Activated CD8-positive, alpha-beta T cell treated with anti-CD3 and anti-CD28 coated beads for 36 hours (primary cell): Measurements from ENCODE around the gene DSE. TPM values are rescaled to one million over a fixed set of nuclear protein-coding genes. Genes with fewer than 3 reads are reported as not detected.

Experiments used
- ATAC-seq: fragments of 200-7000 bp; cut with Tn5 transposase; one replicate; pipeline ENCODE4 v1.10.0; 2021; ENCODE audit warnings: mild to moderate bottlenecking, moderate library complexity
- CTCF ChIA-PET: fragments of 350-600 bp; sonication (Branson Sonifier 250); formaldehyde crosslinking; loops from one replicate; lab custom pipeline; 2021; ENCODE audit warnings: antibody characterized with exemption; lab: Charles Lee
- POLR2A ChIA-PET: fragments of 350-600 bp; sonication (Branson Sonifier 250); formaldehyde crosslinking; loops from one replicate; lab custom pipeline; 2021; ENCODE audit warnings: antibody characterized with exemption; lab: Charles Lee
- DNase-seq: peaks from one replicate; pipeline ENCODE4 v3.0.0-alpha.2; 2020
- H3K27ac Mint-ChIP-seq: one replicate; pipeline ENCODE4 v1.8.0; 2021; ENCODE audit warnings: mild to moderate bottlenecking, mixed read lengths
- H3K27me3 Mint-ChIP-seq: one replicate; pipeline ENCODE4 v1.8.0; 2021; ENCODE audit warnings: mixed read lengths
- H3K36me3 Mint-ChIP-seq: one replicate; pipeline ENCODE4 v1.8.0; 2021; ENCODE audit warnings: low read depth, mixed read lengths
- H3K4me1 Mint-ChIP-seq: one replicate; pipeline ENCODE4 v1.8.0; 2021; ENCODE audit warnings: low read depth, mixed read lengths
- H3K4me3 Mint-ChIP-seq: one replicate; pipeline ENCODE4 v1.8.0; 2021; ENCODE audit warnings: mild to moderate bottlenecking, moderate library complexity, mixed read lengths
- H3K9me3 Mint-ChIP-seq: one replicate; pipeline ENCODE4 v1.8.0; 2021; ENCODE audit warnings: mixed read lengths
- intact Hi-C: fragments of 100-400 bp; cut with micrococcal nuclease; formaldehyde crosslinking; loops from one replicate; pipeline ENCODE4 v1.10.0; 2022
- total RNA-seq, 2 experiments: library from RNA; stranded (reverse); gene quantifications; one replicate each; pipeline ENCODE4 v1.2.3, GENCODE V29; 2021
- TF ChIP-seq, protein P1 (sequence below): fragments of 200-600 bp; IDR thresholded peaks from one replicate; pipeline ENCODE4 v1.8.0; 2022; ENCODE audit warnings: antibody characterized with exemption, mild to moderate bottlenecking

DSE gene
- total RNA-seq, 2 experiments from 2014 or later: 5.3 to 5.4 TPM

DNA sequence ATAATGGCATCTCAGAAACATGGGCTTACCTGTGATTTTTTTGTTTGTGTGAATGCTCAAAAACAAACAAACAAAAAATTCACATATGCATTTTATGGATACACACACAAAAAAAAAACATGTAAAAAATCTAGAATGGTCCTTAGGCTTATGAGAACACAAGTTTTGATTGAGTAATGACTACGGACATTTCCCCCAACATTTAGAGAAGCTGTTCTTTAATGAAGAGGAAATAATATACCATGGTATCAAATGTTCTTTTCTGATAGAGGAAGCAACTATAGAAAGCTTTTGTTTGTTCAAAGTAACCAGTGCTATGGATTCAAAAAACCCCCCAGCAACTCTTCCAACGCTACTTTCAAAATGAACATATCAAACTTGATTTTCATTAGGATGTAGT lies 81.8 kb downstream of the DSE start:
- ATAC-seq: no peak
- ChIA-PET CTCF (interaction anchor here (1.1 to 1.6 kb wide), 2 partner anchors 23 to 81 kb away, joined by 3 read pairs; no protein-coding TSS in a partner anchor), POLR2A (no interaction called here)
- H3K27me3 Mint-ChIP-seq: peaks cover 11% of the 10 kb centered on the region
- TF ChIP-seq, protein P1, sequence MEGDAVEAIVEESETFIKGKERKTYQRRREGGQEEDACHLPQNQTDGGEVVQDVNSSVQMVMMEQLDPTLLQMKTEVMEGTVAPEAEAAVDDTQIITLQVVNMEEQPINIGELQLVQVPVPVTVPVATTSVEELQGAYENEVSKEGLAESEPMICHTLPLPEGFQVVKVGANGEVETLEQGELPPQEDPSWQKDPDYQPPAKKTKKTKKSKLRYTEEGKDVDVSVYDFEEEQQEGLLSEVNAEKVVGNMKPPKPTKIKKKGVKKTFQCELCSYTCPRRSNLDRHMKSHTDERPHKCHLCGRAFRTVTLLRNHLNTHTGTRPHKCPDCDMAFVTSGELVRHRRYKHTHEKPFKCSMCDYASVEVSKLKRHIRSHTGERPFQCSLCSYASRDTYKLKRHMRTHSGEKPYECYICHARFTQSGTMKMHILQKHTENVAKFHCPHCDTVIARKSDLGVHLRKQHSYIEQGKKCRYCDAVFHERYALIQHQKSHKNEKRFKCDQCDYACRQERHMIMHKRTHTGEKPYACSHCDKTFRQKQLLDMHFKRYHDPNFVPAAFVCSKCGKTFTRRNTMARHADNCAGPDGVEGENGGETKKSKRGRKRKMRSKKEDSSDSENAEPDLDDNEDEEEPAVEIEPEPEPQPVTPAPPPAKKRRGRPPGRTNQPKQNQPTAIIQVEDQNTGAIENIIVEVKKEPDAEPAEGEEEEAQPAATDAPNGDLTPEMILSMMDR: no peak
- no peak for DNase-seq
- no peak overlapping the region for H3K27ac Mint-ChIP-seq
- peaks cover 19% of the 10 kb centered on the region for H3K4me1 Mint-ChIP-seq
- intact Hi-C loops: no loop called here
- no peaks in the 10 kb centered on the region for H3K36me3 Mint-ChIP-seq
- no peaks in the 10 kb centered on the region for H3K9me3 Mint-ChIP-seq
- no peak overlapping the region for H3K4me3 Mint-ChIP-seq

DNA sequence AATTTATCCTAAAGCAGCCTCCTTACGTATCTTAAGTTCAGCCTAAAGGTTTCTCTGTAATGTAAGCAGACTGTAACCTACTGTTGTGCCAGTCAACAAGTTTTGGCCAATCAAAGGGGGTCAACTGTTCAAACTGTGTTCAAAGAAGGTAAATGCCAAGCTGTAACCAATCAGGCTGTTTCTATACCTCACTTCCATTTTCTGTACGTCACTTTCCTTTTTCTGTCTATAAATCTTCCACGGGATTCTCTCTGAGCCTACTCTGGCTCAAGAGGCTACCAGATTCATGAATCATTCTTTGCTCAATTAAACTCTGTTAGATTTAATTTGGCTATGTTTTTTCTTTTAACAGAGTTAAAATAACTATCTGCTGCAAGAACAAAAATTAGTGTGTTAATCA lies 85.4 kb downstream of the DSE start:
- ChIA-PET POLR2A (no interaction called here), CTCF (no interaction called here)
- intact Hi-C loops: no loop called here
- H3K9me3 Mint-ChIP-seq: no peaks in the 10 kb centered on the region
- no peak overlapping the region for H3K4me3 Mint-ChIP-seq
- no peaks in the 10 kb centered on the region for H3K36me3 Mint-ChIP-seq
- no peak for ATAC-seq
- H3K27ac Mint-ChIP-seq: no peak overlapping the region
- peaks cover 15% of the 10 kb centered on the region for H3K4me1 Mint-ChIP-seq
- TF ChIP-seq, protein P1: no peak
- peaks cover 17% of the 10 kb centered on the region for H3K27me3 Mint-ChIP-seq
- DNase-seq: no peak

DNA sequence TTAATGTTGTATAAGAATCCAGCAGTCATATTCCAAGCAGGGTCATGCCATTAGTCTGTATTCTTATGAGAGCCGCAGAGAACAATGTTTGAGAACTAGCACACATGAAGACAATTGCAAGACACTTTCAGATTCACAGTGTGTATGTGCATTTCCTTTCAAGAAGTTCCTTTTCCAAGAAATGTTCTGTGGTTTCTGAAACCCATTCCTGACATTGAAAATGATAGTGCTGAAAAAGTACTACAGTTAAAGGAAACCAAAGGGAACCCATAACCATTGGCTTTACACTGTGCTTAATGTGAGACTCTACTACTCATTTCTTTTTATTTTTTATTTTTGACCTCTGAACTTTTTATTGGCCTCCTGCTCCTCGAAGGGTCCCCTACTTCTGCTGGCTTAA lies 86.2 kb downstream of the DSE start:
- ChIA-PET POLR2A (no interaction called here), CTCF (no interaction called here)
- H3K27me3 Mint-ChIP-seq: peaks cover 21% of the 10 kb centered on the region
- H3K36me3 Mint-ChIP-seq: no peaks in the 10 kb centered on the region
- no peak for DNase-seq
- TF ChIP-seq, protein P1: no peak
- no peak for ATAC-seq
- H3K27ac Mint-ChIP-seq: no peak overlapping the region
- no peaks in the 10 kb centered on the region for H3K9me3 Mint-ChIP-seq
- H3K4me3 Mint-ChIP-seq: no peak overlapping the region
- intact Hi-C loops: no loop called here
- peaks cover 17% of the 10 kb centered on the region for H3K4me1 Mint-ChIP-seq

DNA sequence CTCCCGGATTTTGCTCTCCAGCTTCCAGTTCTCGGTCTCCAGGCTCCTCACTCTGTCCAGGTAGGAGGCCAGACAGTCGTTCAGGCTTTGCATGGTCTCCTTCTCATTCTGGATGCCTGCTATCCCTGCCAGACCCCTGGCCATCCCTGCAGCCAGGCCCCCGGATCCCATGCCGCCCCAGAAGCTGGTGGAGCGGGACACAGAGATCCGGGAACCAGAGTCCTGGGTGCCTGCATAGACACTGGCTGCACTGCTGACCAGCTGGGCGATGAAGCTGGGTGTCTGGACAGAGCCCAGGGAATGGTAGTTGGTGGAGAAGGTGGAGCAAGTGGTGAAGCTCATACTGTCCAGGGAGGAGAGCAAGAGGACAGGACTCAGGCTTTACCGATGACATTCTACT lies 87.5 kb downstream of the DSE start:
- intact Hi-C loops: no loop called here
- peaks cover 19% of the 10 kb centered on the region for H3K4me1 Mint-ChIP-seq
- H3K36me3 Mint-ChIP-seq: no peaks in the 10 kb centered on the region
- ATAC-seq: no peak
- H3K27ac Mint-ChIP-seq: no peak overlapping the region
- TF ChIP-seq, protein P1: no peak
- POLR2A ChIA-PET: no interaction called here
- H3K27me3 Mint-ChIP-seq: peaks cover 24% of the 10 kb centered on the region
- no peak for DNase-seq
- CTCF ChIA-PET: interaction anchor here (1.4 kb wide), 1 partner anchor 171 kb away, joined by 5 read pairs; no protein-coding TSS in a partner anchor
- no peak overlapping the region for H3K4me3 Mint-ChIP-seq
- no peaks in the 10 kb centered on the region for H3K9me3 Mint-ChIP-seq

DNA sequence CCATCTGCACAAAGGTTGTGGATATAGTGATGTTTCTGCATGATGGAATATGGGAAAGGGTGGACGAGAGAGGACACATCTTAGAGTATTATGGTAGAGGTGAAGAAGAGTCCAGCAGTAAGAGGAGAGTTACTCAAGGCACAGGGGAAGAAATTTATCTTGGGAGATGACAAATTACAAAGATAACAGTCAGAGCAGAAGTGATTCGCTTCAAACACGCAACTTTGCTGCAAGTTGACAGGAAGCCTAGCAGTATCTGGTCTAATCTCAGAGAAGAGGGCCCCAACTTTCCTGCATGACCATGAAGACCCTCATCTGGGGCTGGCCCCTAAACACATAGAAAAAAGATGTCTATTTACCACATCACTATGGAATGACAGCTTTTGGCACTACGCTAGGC lies 89.2 kb downstream of the DSE start:
- Mint-ChIP-seq H3K36me3 (no peaks in the 10 kb centered on the region), H3K27me3 (peaks cover 25% of the 10 kb centered on the region), H3K27ac (no peak overlapping the region), H3K4me1 (peaks cover 19% of the 10 kb centered on the region), H3K9me3 (no peaks in the 10 kb centered on the region), H3K4me3 (no peak overlapping the region)
- no peak for ATAC-seq
- DNase-seq: no peak
- ChIA-PET POLR2A (no interaction called here), CTCF (interaction anchor here (1.5 kb wide), 1 partner anchor 15 kb away, joined by 4 read pairs; no protein-coding TSS in a partner anchor)
- intact Hi-C loops: loop anchor here (5.0 kb wide), 1 partner anchor 183 kb away; the partner anchor contains the start of gene TSPYL1
- TF ChIP-seq, protein P1: no peak
